Astrocyte (in vitro differentiated cells and primary cell): ENCODE measurements around the gene PMF1. TPM values are rescaled to one million over a fixed set of nuclear protein-coding genes. Genes with fewer than 3 reads are reported as not detected.

Source experiments
- DNase-seq: peaks from one replicate; pipeline ENCODE4 v3.0.0-alpha.2; 2010; ENCODE audit warnings: low read depth
- FAIRE-seq: peaks from 2 replicates; lab custom pipeline; 2011; peaks lifted over from hg19 to GRCh38; lab: Jason Lieb, UNC
- H2AFZ ChIP-seq: 2 replicates; pipeline ENCODE4 v1.6.0; 2012; ENCODE audit warnings: low read depth, low read length, inconsistent platforms
- H3K27ac ChIP-seq: 2 replicates; pipeline ENCODE4 v1.5.1; 2011; ENCODE audit warnings: low read depth, low read length, inconsistent platforms
- H3K27me3 ChIP-seq: 2 replicates; pipeline ENCODE4 v1.6.0; 2011; ENCODE audit warnings: low read length, inconsistent platforms; ENCODE audit not compliant: insufficient read depth
- H3K36me3 ChIP-seq: 2 replicates; pipeline ENCODE4 v1.5.1; 2011; ENCODE audit warnings: low read length, inconsistent platforms; ENCODE audit not compliant: insufficient read depth
- H3K4me1 ChIP-seq: 2 replicates; pipeline ENCODE4 v1.5.1; 2011; ENCODE audit warnings: low read length, inconsistent platforms; ENCODE audit not compliant: insufficient read depth
- H3K4me2 ChIP-seq: 2 replicates; pipeline ENCODE4 v1.6.0; 2012; ENCODE audit warnings: low read length, inconsistent platforms
- H3K4me3 ChIP-seq: 2 replicates; pipeline ENCODE4 v1.5.1; 2011; ENCODE audit warnings: low read depth, mild to moderate bottlenecking, low read length, inconsistent platforms; ENCODE audit not compliant: insufficient read depth
- H3K79me2 ChIP-seq: 2 replicates; pipeline ENCODE4 v1.6.0; 2012; ENCODE audit warnings: mild to moderate bottlenecking, low read length, inconsistent platforms; ENCODE audit not compliant: insufficient read depth
- H3K9ac ChIP-seq: 2 replicates; pipeline ENCODE4 v1.6.0; 2012; ENCODE audit warnings: mild to moderate bottlenecking, low read length, inconsistent platforms
- H3K9me3 ChIP-seq: 2 replicates; pipeline ENCODE4 v1.5.1; 2012; ENCODE audit warnings: low read depth, mild to moderate bottlenecking, low read length, inconsistent platforms; ENCODE audit not compliant: insufficient read depth
- H4K20me1 ChIP-seq: 2 replicates; pipeline ENCODE4 v1.6.0; 2012; ENCODE audit warnings: low read length, inconsistent platforms; ENCODE audit not compliant: insufficient read depth
- H3K27ac Mint-ChIP-seq: one replicate; pipeline ENCODE4 v1.8.0; 2021; ENCODE audit warnings: mild to moderate bottlenecking, mixed read lengths; ENCODE audit not compliant: unreplicated experiment
- H3K27me3 Mint-ChIP-seq: one replicate; pipeline ENCODE4 v1.8.0; 2021; ENCODE audit warnings: low read depth, mixed read lengths; ENCODE audit not compliant: unreplicated experiment
- H3K36me3 Mint-ChIP-seq: one replicate; pipeline ENCODE4 v1.8.0; 2021; ENCODE audit warnings: low read depth, mixed read lengths; ENCODE audit not compliant: unreplicated experiment
- H3K4me1 Mint-ChIP-seq: one replicate; pipeline ENCODE4 v1.8.0; 2021; ENCODE audit warnings: low read depth, mixed read lengths; ENCODE audit not compliant: unreplicated experiment
- H3K4me3 Mint-ChIP-seq: one replicate; pipeline ENCODE4 v1.8.0; 2021; ENCODE audit warnings: mild to moderate bottlenecking, moderate library complexity, mixed read lengths; ENCODE audit not compliant: unreplicated experiment
- H3K9me3 Mint-ChIP-seq: one replicate; pipeline ENCODE4 v1.8.0; 2021; ENCODE audit warnings: mild to moderate bottlenecking, mixed read lengths; ENCODE audit not compliant: unreplicated experiment
- CTCF ChIP-seq: IDR thresholded peaks from 2 replicates; pipeline ENCODE4 v1.5.1; 2011; ENCODE audit warnings: low read depth, mild to moderate bottlenecking, inconsistent platforms, low read length, moderate library complexity; ENCODE audit not compliant: insufficient read depth
- EZH2 ChIP-seq: IDR thresholded peaks from 2 replicates; pipeline ENCODE4 v1.6.1; 2012; ENCODE audit warnings: mild to moderate bottlenecking, low read length, inconsistent platforms; ENCODE audit not compliant: insufficient read depth
- total RNA-seq: library from RNA; stranded (reverse); gene quantifications from 2 replicates; pipeline ENCODE4 v1.2.1, GENCODE V29; 2021

Gene PMF1
- total RNA-seq, 1 donor from 2014 or later: 29.9 TPM

DNA sequence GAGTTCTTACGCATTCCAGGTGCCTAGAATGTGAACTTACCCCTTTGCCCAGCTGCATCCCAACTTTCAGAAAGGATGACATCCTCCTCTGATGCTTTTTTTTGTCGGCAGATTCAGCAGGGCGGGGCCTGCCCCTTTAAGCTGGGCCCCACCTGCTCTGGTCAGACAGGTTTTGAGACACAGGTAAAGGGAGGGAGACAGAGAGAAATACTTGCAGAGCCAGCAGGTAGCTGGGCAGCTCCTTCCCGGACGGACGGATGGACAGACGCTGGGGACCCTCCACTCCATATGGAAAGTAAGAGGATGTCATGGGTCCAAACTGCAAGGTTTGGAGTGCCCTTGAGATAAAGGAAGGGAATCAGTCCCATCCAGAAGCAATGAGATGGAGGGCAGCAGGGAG is 71.3 kb downstream of the PMF1 start, which contains the start of gene TMEM79:
TSS of gene TMEM79 (plus strand) at position 214 of the 400 bp plus-strand sequence. CDS start 902 bp downstream, outside the sequence.
- H3K4me3 ChIP-seq: peak within 1 kb of the TSS; percentile 87
- H3K36me3 ChIP-seq: no peaks in the 10 kb centered on the region
- peak within 1 kb of the TSS; percentile 80 for H3K27ac ChIP-seq
- Mint-ChIP-seq H3K4me1 (peaks cover 17% of the 10 kb centered on the region), H3K27me3 (no peaks in the 10 kb centered on the region), H3K4me3 (peak within 1 kb of the TSS; percentile 94), H3K36me3 (peaks cover 5% of the 10 kb centered on the region), H3K27ac (peak within 1 kb of the TSS; percentile 88), H3K9me3 (no peaks in the 10 kb centered on the region)
- H2AFZ ChIP-seq: peak within 1 kb of the TSS; percentile 83
- DNase-seq: no peak
- peaks cover 31% of the 10 kb centered on the region for H4K20me1 ChIP-seq
- H3K4me2 ChIP-seq: peak within 1 kb of the TSS; percentile 97
- H3K79me2 ChIP-seq: peaks cover 42% of the 10 kb centered on the region
- TF ChIP-seq EZH2: no peak
- no peak for TF ChIP-seq CTCF
- peaks cover 17% of the 10 kb centered on the region for H3K4me1 ChIP-seq
- no peaks in the 10 kb centered on the region for H3K9me3 ChIP-seq
- peak within 1 kb of the TSS; percentile 96 for H3K9ac ChIP-seq
- H3K27me3 ChIP-seq: no peaks in the 10 kb centered on the region
- FAIRE-seq: no peak

- Mint-ChIP-seq H3K27ac (no peak overlapping the region), H3K9me3 (no peaks in the 10 kb centered on the region), H3K27me3 (no peaks in the 10 kb centered on the region), H3K4me1 (peaks cover 17% of the 10 kb centered on the region), H3K4me3 (peak overlapping the region; percentile 34), H3K36me3 (peaks cover 7% of the 10 kb centered on the region)
- TF ChIP-seq EZH2 (no peak), CTCF (no peak)
- no peak overlapping the region for H3K9ac ChIP-seq
- no peak overlapping the region for H3K27ac ChIP-seq
- no peaks in the 10 kb centered on the region for H3K27me3 ChIP-seq
- peaks cover 25% of the 10 kb centered on the region for H4K20me1 ChIP-seq
- peaks cover 17% of the 10 kb centered on the region for H3K4me1 ChIP-seq
- H3K9me3 ChIP-seq: no peaks in the 10 kb centered on the region
- DNase-seq (no peak), FAIRE-seq (no peak)
- H2AFZ ChIP-seq: no peak overlapping the region
- no peak overlapping the region for H3K4me3 ChIP-seq
- H3K79me2 ChIP-seq: peaks cover 35% of the 10 kb centered on the region
- no peak overlapping the region for H3K4me2 ChIP-seq
- H3K36me3 ChIP-seq: no peaks in the 10 kb centered on the region
Observed at GRCh38 chr1:156284757-156285156, 72.0 kb downstream of the PMF1 start.

- Histone ChIP-seq H3K9ac (no peak overlapping the region), H3K4me3 (no peak overlapping the region), H3K4me1 (peaks cover 17% of the 10 kb centered on the region), H3K27ac (no peak overlapping the region), H3K4me2 (no peak overlapping the region), H3K9me3 (no peaks in the 10 kb centered on the region), H3K79me2 (peaks cover 28% of the 10 kb centered on the region), H2AFZ (no peak overlapping the region), H3K36me3 (no peaks in the 10 kb centered on the region), H4K20me1 (peaks cover 18% of the 10 kb centered on the region), H3K27me3 (no peaks in the 10 kb centered on the region)
- no peak for TF ChIP-seq EZH2
- TF ChIP-seq CTCF: no peak
- DNase-seq (no peak), FAIRE-seq (no peak)
- peaks cover 10% of the 10 kb centered on the region for H3K36me3 Mint-ChIP-seq
- H3K4me1 Mint-ChIP-seq: peaks cover 14% of the 10 kb centered on the region
- H3K27ac Mint-ChIP-seq: no peak overlapping the region
- H3K27me3 Mint-ChIP-seq: no peaks in the 10 kb centered on the region
- no peak overlapping the region for H3K4me3 Mint-ChIP-seq
- no peaks in the 10 kb centered on the region for H3K9me3 Mint-ChIP-seq
Observed at GRCh38 chr1:156285437-156285836, 72.6 kb downstream of the PMF1 start.
